SK-N-SH (cell line): Measurements from ENCODE around the gene TBX18. TPM values are rescaled to one million over a fixed set of nuclear protein-coding genes. Genes with fewer than 3 reads are reported as not detected.

Source experiments
- CTCF ChIA-PET: fragments of 300-600, 350-600 bp; formaldehyde crosslinking; extraction: SDS; loops from one replicate; lab custom pipeline; 2021; lab: Yijun Ruan, JAX
- POLR2A ChIA-PET: fragments of 350-600 bp; sonication (Branson Sonifier 250); formaldehyde crosslinking; extraction: SDS; loops from one replicate; lab custom pipeline; 2020; ENCODE audit warnings: antibody characterized with exemption, inconsistent platforms; lab: Yijun Ruan, JAX
- DNase-seq: peaks from one replicate; pipeline ENCODE4 v3.0.0; 2012
- H2AFZ ChIP-seq: fragments of 200-600 bp; sonication (generic); 2 replicates; pipeline ENCODE4 v1.8.1; 2016; ENCODE audit warnings: antibody characterized with exemption, mild to moderate bottlenecking, low read depth
- H3F3A ChIP-seq: fragments of 200-600 bp; sonication (generic); replicated peaks from 2 replicates; pipeline ENCODE3; 2016; ENCODE audit warnings: antibody characterized with exemption, mild to moderate bottlenecking; ENCODE audit not compliant: insufficient read depth
- H3K27ac ChIP-seq, 2 experiments: fragments of 200-500 bp in 1 of 2; fragments of 200-600 bp in 1 of 2; sonication (Bioruptor generic) in 1 of 2; sonication (generic), shearing (Covaris generic) in 1 of 2; 2 replicates each; pipeline versions ENCODE4 v1.5.1 to v1.6.1; 2014 to 2016; ENCODE audit warnings: low read depth in 2 of 2, inconsistent platforms in 1 of 2, low read length in 1 of 2, mild to moderate bottlenecking in 1 of 2, mixed read lengths in 1 of 2
- H3K27me3 ChIP-seq: fragments of 200-600 bp; sonication (generic), shearing (Covaris generic); 2 replicates; pipeline ENCODE4 v1.6.1; 2016; ENCODE audit warnings: mixed run types; ENCODE audit not compliant: insufficient read depth
- H3K36me3 ChIP-seq, 2 experiments: fragments of 200-500 bp in 1 of 2; fragments of 200-600 bp in 1 of 2; sonication (Bioruptor generic) in 1 of 2; sonication (generic) in 1 of 2; replicated peaks in 1 of 2; 2 replicates each; pipeline versions ENCODE3 to v1.5.1; 2014 to 2016; ENCODE audit warnings: low read length in 1 of 2, mild to moderate bottlenecking in 1 of 2; ENCODE audit not compliant: insufficient read depth in 2 of 2, control insufficient read depth in 1 of 2
- H3K4me1 ChIP-seq, 2 experiments: fragments of 200-500 bp in 1 of 2; fragments of 200-600 bp in 1 of 2; sonication (Bioruptor generic) in 1 of 2; sonication (generic), shearing (Covaris generic) in 1 of 2; 2 replicates each; pipeline versions ENCODE4 v1.5.1 to v1.6.1; 2014 to 2016; ENCODE audit warnings: low read depth in 1 of 2, low read length in 1 of 2, mixed run types in 1 of 2; ENCODE audit not compliant: insufficient read depth in 2 of 2, control insufficient read depth in 1 of 2
- H3K4me2 ChIP-seq: fragments of 200-600 bp; sonication (generic), shearing (Covaris generic); 2 replicates; pipeline ENCODE4 v1.6.1; 2017; ENCODE audit warnings: mixed run types
- H3K4me3 ChIP-seq, 2 experiments: fragments of 200-500 bp in 1 of 2; fragments of 200-600 bp in 1 of 2; sonication (Bioruptor generic) in 1 of 2; sonication (generic), shearing (Covaris generic) in 1 of 2; 2 replicates each; pipeline versions ENCODE4 v1.5.1 to v1.8.1; 2014 to 2016; ENCODE audit warnings: low read depth in 2 of 2, inconsistent platforms in 1 of 2, low read length in 1 of 2, mild to moderate bottlenecking in 1 of 2, mixed read lengths in 1 of 2, moderate library complexity in 1 of 2
- H3K79me2 ChIP-seq: fragments of 200-600 bp; sonication (generic); 2 replicates; pipeline ENCODE4 v1.8.1; 2017; ENCODE audit warnings: mild to moderate bottlenecking; ENCODE audit not compliant: insufficient read depth
- H3K9ac ChIP-seq: fragments of 200-600 bp; sonication (generic); 2 replicates; pipeline ENCODE4 v1.6.1; 2017; ENCODE audit warnings: mixed run types
- H3K9me2 ChIP-seq: fragments of 200-600 bp; sonication (generic); 2 replicates; pipeline ENCODE4 v1.6.1; 2017; ENCODE audit warnings: mixed run types
- H3K9me3 ChIP-seq: fragments of 200-600 bp; sonication (generic); 2 replicates; pipeline ENCODE4 v1.6.1; 2017; ENCODE audit warnings: mixed run types, mild to moderate bottlenecking, moderate library complexity
- H4K20me1 ChIP-seq: fragments of 200-600 bp; sonication (generic); 2 replicates; pipeline ENCODE4 v1.6.1; 2017; ENCODE audit warnings: mild to moderate bottlenecking, mixed run types; ENCODE audit not compliant: insufficient read depth
- CHD2 ChIP-seq: fragments of 150-350 bp; IDR thresholded peaks from 2 replicates; pipeline ENCODE4 v1.6.1; 2018; ENCODE audit warnings: low read length; ENCODE audit not compliant: partially characterized antibody
- EZH2phosphoT487 ChIP-seq: fragments of 200-600 bp; sonication (generic); IDR thresholded peaks from 2 replicates; pipeline ENCODE4 v1.6.1; 2017; ENCODE audit warnings: low read depth, mixed run types, mild to moderate bottlenecking, antibody characterized with exemption, moderate library complexity, borderline replicate concordance
- FOXJ3 ChIP-seq: sonication (generic); formaldehyde crosslinking; IDR thresholded peaks from 2 replicates; pipeline ENCODE4 v1.5.1; 2020; ENCODE audit warnings: mild to moderate bottlenecking, missing genetic modification reagents
- GABPA ChIP-seq: IDR thresholded peaks from 2 replicates; pipeline ENCODE4 v1.4.0; 2012; ENCODE audit warnings: low read depth, mild to moderate bottlenecking
- GATA2 ChIP-seq: sonication (generic); formaldehyde crosslinking; IDR thresholded peaks from 2 replicates; pipeline ENCODE4 v1.5.0; 2020; ENCODE audit warnings: mild to moderate bottlenecking, missing genetic modification reagents
- IRF3 ChIP-seq: fragments of 150-350 bp; IDR thresholded peaks from 2 replicates; pipeline ENCODE4 v1.6.1; 2016; ENCODE audit warnings: mild to moderate bottlenecking, low read depth, low read length
- MAX ChIP-seq: IDR thresholded peaks from 2 replicates; pipeline ENCODE4 v1.4.0; 2012; ENCODE audit warnings: low read depth
- MXI1 ChIP-seq: IDR thresholded peaks from 2 replicates; pipeline ENCODE4 v1.6.1; 2012; ENCODE audit warnings: mild to moderate bottlenecking, low read depth, low read length, improper control_type of control experiment
- RAD21 ChIP-seq: IDR thresholded peaks from 2 replicates; pipeline ENCODE4 v1.6.1; 2012; ENCODE audit warnings: mild to moderate bottlenecking, low read length
- RCOR1 ChIP-seq: fragments of 150-350 bp; IDR thresholded peaks from 2 replicates; pipeline ENCODE4 v1.6.1; 2017; ENCODE audit warnings: antibody characterized with exemption, low read length
- REST ChIP-seq: IDR thresholded peaks from 2 replicates; pipeline ENCODE4 v1.6.1; 2012; ENCODE audit warnings: mild to moderate bottlenecking, low read depth, low read length, moderate library complexity
- RXRA ChIP-seq: IDR thresholded peaks from 2 replicates; pipeline ENCODE4 v1.4.0; 2012; ENCODE audit warnings: low read depth, mild to moderate bottlenecking, borderline replicate concordance
- SIN3A ChIP-seq: IDR thresholded peaks from 2 replicates; pipeline ENCODE4 v1.6.1; 2012; ENCODE audit warnings: low read depth, mild to moderate bottlenecking, low read length, moderate library complexity, borderline replicate concordance
- USF1 ChIP-seq: IDR thresholded peaks from 2 replicates; pipeline ENCODE4 v1.4.0; 2012; ENCODE audit warnings: low read depth, borderline replicate concordance
- WGBS: methylation state at CpG from one replicate; pipeline ENCODE4 v1.1.6; 2017; ENCODE audit warnings: low lambda C conversion rate; 5-methylcytosine and 5-hydroxymethylcytosine counted together
- polyA plus RNA-seq, 3 experiments: library from polyadenylated mRNA; depleted of rRNA; stranded (reverse); fragments of >200 nt; gene quantifications; 2 replicates each; pipeline ENCODE4 v1.2.3, GENCODE V29; 2012
- TF ChIP-seq, protein P1 (sequence below): fragments of 150-350 bp; IDR thresholded peaks from 2 replicates; pipeline ENCODE4 v1.6.1; 2017; ENCODE audit warnings: antibody characterized with exemption, low read length, low read depth, borderline replicate concordance

Gene TBX18
- polyA plus RNA-seq, 1 of the 3 experiments (the other 2 are of a cell fraction): 19.3 TPM

DNA sequence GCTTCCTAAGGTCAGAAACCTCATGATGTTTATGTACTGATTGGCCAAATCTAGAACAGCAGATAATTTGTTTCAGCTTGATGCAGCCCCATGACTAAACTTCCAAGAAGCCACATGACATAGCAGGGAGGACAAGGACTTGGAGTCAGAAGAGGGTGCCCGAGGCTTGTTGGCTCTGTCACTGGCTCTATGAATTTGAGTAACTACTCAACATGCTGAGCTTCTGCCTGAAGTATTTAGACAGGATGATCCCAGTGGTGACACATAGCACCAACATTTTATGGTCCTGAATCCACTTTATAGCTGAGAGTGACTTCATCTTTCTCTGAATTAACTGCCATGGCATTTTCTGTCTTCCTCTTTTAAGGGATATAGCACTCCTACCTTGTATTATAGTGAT, 13.5 kb upstream of the TBX18 start:
- no peak overlapping the region for H3K9ac ChIP-seq
- peaks cover 68% of the 10 kb centered on the region for H3K27me3 ChIP-seq
- DNase-seq: no peak
- H2AFZ ChIP-seq: no peak overlapping the region
- no peaks in the 10 kb centered on the region for H4K20me1 ChIP-seq
- ChIA-PET POLR2A (no interaction called here), CTCF (no interaction called here)
- H3K4me1 ChIP-seq: peaks cover 0 to 7% of the 10 kb centered on the region in 2 experiments; a peak in 1 of 4 replicates
- no peak overlapping the region for H3K4me2 ChIP-seq
- no peaks in the 10 kb centered on the region for H3K79me2 ChIP-seq
- H3K4me3 ChIP-seq: no peak overlapping the region
- TF ChIP-seq RCOR1: no peak
- no peak overlapping the region for H3K27ac ChIP-seq
- no peaks in the 10 kb centered on the region for H3K9me2 ChIP-seq
- no peaks in the 10 kb centered on the region for H3K9me3 ChIP-seq
- H3K36me3 ChIP-seq: no peaks in the 10 kb centered on the region
- H3F3A ChIP-seq: no peaks in the 10 kb centered on the region
- WGBS: 0% methylated on average over 1 of the region's 1 CpG

GRCh38 chr6:84776392-84776791, 12.0 kb upstream of the TBX18 start:
- TF ChIP-seq SIN3A (no peak), REST (no peak), EZH2phosphoT487 (no peak), FOXJ3 (CRISPR knock-in tag) (no peak), RAD21 (no peak), MXI1 (no peak), CHD2 (no peak), GABPA (no peak), GATA2 (CRISPR knock-in tag) (no peak), USF1 (no peak), RXRA (no peak), MAX (no peak), IRF3 (no peak)
- TF ChIP-seq, protein P1, sequence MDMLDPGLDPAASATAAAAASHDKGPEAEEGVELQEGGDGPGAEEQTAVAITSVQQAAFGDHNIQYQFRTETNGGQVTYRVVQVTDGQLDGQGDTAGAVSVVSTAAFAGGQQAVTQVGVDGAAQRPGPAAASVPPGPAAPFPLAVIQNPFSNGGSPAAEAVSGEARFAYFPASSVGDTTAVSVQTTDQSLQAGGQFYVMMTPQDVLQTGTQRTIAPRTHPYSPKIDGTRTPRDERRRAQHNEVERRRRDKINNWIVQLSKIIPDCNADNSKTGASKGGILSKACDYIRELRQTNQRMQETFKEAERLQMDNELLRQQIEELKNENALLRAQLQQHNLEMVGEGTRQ: no peak
- ChIA-PET POLR2A (no interaction called here), CTCF (no interaction called here)
- Histone ChIP-seq H3K27me3 (peaks cover 73% of the 10 kb centered on the region), H3K9me3 (no peaks in the 10 kb centered on the region), H4K20me1 (no peaks in the 10 kb centered on the region), H3K9ac (no peak overlapping the region), H3K27ac (no peak overlapping the region), H3K4me1 (peaks cover 0 to 7% of the 10 kb centered on the region in 2 experiments; a peak in 1 of 4 replicates), H3K36me3 (no peaks in the 10 kb centered on the region), H3F3A (no peaks in the 10 kb centered on the region), H3K4me2 (no peak overlapping the region), H3K79me2 (no peaks in the 10 kb centered on the region), H3K4me3 (no peak overlapping the region), H3K9me2 (no peaks in the 10 kb centered on the region), H2AFZ (no peak overlapping the region)
- no peak for DNase-seq
- WGBS: 14% methylated on average over 3 of the region's 3 CpGs
